Subcutaneous adipose tissue (tissue), 4 donors: Measurements from ENCODE around the gene MOB4. TPM values are rescaled to one million over a fixed set of nuclear protein-coding genes. Genes with fewer than 3 reads are reported as not detected.

ENCODE experiments used
- CTCF ChIP-seq: fragments of 450-650 bp; IDR thresholded peaks from one replicate; pipeline ENCODE4 v1.5.1; 2016; ENCODE audit warnings: low read depth, mild to moderate bottlenecking, control low read depth, antibody characterized with exemption, moderate library complexity
- total RNA-seq, 4 donors: library from RNA; depleted of rRNA; stranded (reverse); fragments of >200 nt; gene quantifications; one replicate each; pipeline ENCODE4 v1.1.0, GENCODE V29; 2016

The MOB4 gene
- total RNA-seq, 4 donors from 2014 or later, result 17.0 to 44.2 (median 24.1) TPM

- TF ChIP-seq CTCF, result no peak
Observed at GRCh38 chr2:197502201-197502600, 13.7 kb upstream of the MOB4 start.

- no peak for TF ChIP-seq CTCF
Observed at GRCh38 chr2:197502685-197503084, 13.2 kb upstream of the MOB4 start.

- no peak for TF ChIP-seq CTCF
Observed at GRCh38 chr2:197504000-197504399, 11.9 kb upstream of the MOB4 start.

- TF ChIP-seq CTCF, result no peak
Observed at GRCh38 chr2:197504512-197504911, 11.4 kb upstream of the MOB4 start.

- no peak for TF ChIP-seq CTCF
Observed at GRCh38 chr2:197506658-197507057, 9.2 kb upstream of the MOB4 start.

GRCh38 chr2:197513915-197514314, 2.0 kb upstream of the MOB4 start:
- TF ChIP-seq CTCF, result no peak

DNA sequence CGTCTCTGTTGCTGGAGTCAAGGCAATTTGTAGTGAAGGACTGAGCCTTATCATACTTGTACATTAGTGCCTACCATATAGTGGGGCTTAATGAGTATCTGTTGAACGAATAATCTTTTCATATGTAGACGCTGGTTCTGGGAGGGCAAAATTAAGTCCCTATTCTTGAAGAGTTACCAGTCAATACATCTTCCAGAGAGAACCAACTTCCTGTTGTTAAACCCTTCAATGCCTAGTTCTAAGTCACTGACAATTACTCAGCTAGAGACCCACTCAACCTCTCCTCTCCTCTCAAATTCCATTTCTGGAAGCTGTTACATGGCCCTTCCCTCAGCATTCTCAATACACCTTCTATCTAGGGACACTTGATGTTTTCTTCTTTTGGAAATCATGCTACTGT, 1.1 kb upstream of the MOB4 start:
- TF ChIP-seq CTCF, result no peak
